ENCODE results near the gene KRT78. TPM values are rescaled to one million over a fixed set of nuclear protein-coding genes. Genes with fewer than 3 reads are reported as not detected.

The KRT78 gene
- total RNA-seq, 1 donor from 2014 or later: not detected

GRCh38 chr12:52789637-52790426 lies 59.0 kb downstream of the KRT78 start:
- no peak for DNase-seq (ENCODE audit: low spot score in 2 of 2, unreplicated experiment in 2 of 2)
- H3K4me3 Mint-ChIP-seq: no peak overlapping the region

DNA sequence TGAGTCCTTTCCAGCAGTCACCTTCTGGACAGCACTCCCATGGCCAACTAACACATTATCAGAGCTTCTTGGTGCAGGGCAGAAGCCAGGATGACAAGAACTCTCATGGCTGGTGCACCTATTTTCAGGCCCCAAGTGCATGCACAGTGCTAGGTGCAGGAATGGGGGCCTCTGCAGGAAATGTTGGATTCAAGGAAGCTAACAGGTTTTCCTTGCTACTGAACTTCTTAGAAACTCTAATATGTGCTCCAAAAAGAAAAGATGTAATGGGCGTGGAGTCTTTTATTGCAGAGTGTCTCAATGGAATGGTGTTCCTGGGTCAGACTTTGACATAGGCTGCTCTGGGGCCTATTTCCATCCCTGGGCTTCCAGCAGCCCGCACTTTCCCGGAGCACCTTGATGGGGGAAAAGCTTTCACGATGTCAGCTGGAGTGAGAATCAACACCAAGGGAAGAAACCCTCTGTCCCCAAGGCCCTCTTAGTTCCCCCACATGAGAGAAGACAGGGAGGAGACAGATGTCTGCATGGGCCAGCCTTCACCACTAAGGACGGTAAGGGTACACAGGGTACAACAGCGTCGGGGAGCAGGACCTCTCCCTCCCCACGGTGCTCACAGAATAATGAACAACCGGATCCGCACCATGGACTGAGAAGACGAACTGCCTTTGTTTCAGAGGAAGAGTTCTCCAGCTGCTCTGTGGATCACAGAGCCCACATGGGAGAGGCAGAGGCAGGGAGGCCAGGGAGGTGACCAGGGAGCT lies 59.7 kb downstream of the KRT78 start:
- no peak for DNase-seq (ENCODE audit: low spot score in 2 of 2, unreplicated experiment in 2 of 2)
- no peak for TF ChIP-seq CTCF (IDR thresholded peaks at IDR 0.05; ENCODE audit: unreplicated experiment)
- H3K27me3 Mint-ChIP-seq (ENCODE audit: low read depth): peaks cover 68% of the 10 kb centered on the region

More at GRCh38 chr12:52789637-52790426, 59.0 kb downstream of the KRT78 start:
- H3K27ac Mint-ChIP-seq: no peak overlapping the region
- TF ChIP-seq CTCF (IDR thresholded peaks at IDR 0.05; ENCODE audit: unreplicated experiment): no peak
- no peaks in the 10 kb centered on the region for H3K36me3 Mint-ChIP-seq
- peaks cover 70% of the 10 kb centered on the region for H3K27me3 Mint-ChIP-seq (ENCODE audit: low read depth)
- H3K4me1 Mint-ChIP-seq: peaks cover 7% of the 10 kb centered on the region
- H3K9me3 Mint-ChIP-seq: peaks cover 3% of the 10 kb centered on the region

GRCh38 chr12:52788192-52788875 lies 60.5 kb downstream of the KRT78 start:
- peaks cover 69% of the 10 kb centered on the region for H3K27me3 Mint-ChIP-seq (ENCODE audit: low read depth)
- DNase-seq (ENCODE audit: low spot score in 2 of 2, unreplicated experiment in 2 of 2): no peak
- H3K4me1 Mint-ChIP-seq: peaks cover 7% of the 10 kb centered on the region
- no peak for TF ChIP-seq CTCF (IDR thresholded peaks at IDR 0.05; ENCODE audit: unreplicated experiment)
- no peak overlapping the region for H3K27ac Mint-ChIP-seq
- no peak overlapping the region for H3K4me3 Mint-ChIP-seq
- H3K9me3 Mint-ChIP-seq: peaks cover 3% of the 10 kb centered on the region
- H3K36me3 Mint-ChIP-seq: no peaks in the 10 kb centered on the region

More for the DNA sequence above, 59.7 kb downstream of the KRT78 start:
- H3K4me3 Mint-ChIP-seq: no peak overlapping the region
- peaks cover 7% of the 10 kb centered on the region for H3K4me1 Mint-ChIP-seq
- no peak overlapping the region for H3K27ac Mint-ChIP-seq
- no peaks in the 10 kb centered on the region for H3K36me3 Mint-ChIP-seq
- H3K9me3 Mint-ChIP-seq: peaks cover 3% of the 10 kb centered on the region

Other genes with a start within 250 kb of the KRT78 start
- gene KRT72, start 247.5 kb downstream of the KRT78 start, total RNA-seq: not detected in 3 replicates
- gene KRT73, start 230.4 kb downstream of the KRT78 start, total RNA-seq: not detected in 3 replicates
- not detected in 3 replicates for gene KRT2, start 196.8 kb downstream of the KRT78 start, total RNA-seq
- gene KRT1, start 168.6 kb downstream of the KRT78 start, total RNA-seq: not detected in 3 replicates
- not detected in 3 replicates for gene KRT77, start 145.5 kb downstream of the KRT78 start, total RNA-seq
- not detected in 3 replicates for gene KRT76, start 71.6 kb downstream of the KRT78 start, total RNA-seq
- gene KRT3, start 52.9 kb downstream of the KRT78 start, total RNA-seq: 0.50 to 0.78 TPM (median 0.75 TPM) in 3 replicates
- 1.00 to 1.4 TPM (median 1.3 TPM) in 3 replicates for gene KRT4, start 34.9 kb downstream of the KRT78 start, total RNA-seq
- gene KRT79, start 14.7 kb downstream of the KRT78 start, total RNA-seq: not detected in 3 replicates
- gene KRT8, start 56.1 kb upstream of the KRT78 start, total RNA-seq: 1,131 to 1,194 TPM (median 1,142 TPM) in 3 replicates
- gene KRT18, start 100.1 kb upstream of the KRT78 start, total RNA-seq: 714 to 762 TPM (median 725 TPM) in 3 replicates
- 544 to 576 TPM (median 554 TPM) in 3 replicates for gene EIF4B, start 157.5 kb upstream of the KRT78 start, total RNA-seq
- gene TNS2, start 201.1 kb upstream of the KRT78 start, total RNA-seq: 78.8 to 91.7 TPM (median 86.4 TPM) in 3 replicates
- 20.2 to 20.9 TPM (median 20.6 TPM) in 3 replicates for gene SPRYD3, start 230.4 kb upstream of the KRT78 start, total RNA-seq
- gene IGFBP6, start 248.7 kb upstream of the KRT78 start, total RNA-seq: 70.3 to 77.2 TPM (median 75.6 TPM) in 3 replicates